Neural crest cell (in vitro differentiated cells): ENCODE data around the gene SPSB4. TPM values are rescaled to one million over a fixed set of nuclear protein-coding genes. Genes with fewer than 3 reads are reported as not detected.

ENCODE experiments used
- DNase-seq: peaks from one replicate; pipeline ENCODE4 v3.0.0; 2021; ENCODE audit warnings: low read depth, mixed read lengths, low spot score
- H3K27ac Mint-ChIP-seq: one replicate; pipeline ENCODE4 v1.8.0; 2021; ENCODE audit warnings: mild to moderate bottlenecking, mixed read lengths; ENCODE audit not compliant: unreplicated experiment
- H3K27me3 Mint-ChIP-seq: 2 replicates; pipeline ENCODE4 v1.8.0; 2021; ENCODE audit warnings: low read depth, mild to moderate bottlenecking, mixed read lengths
- H3K36me3 Mint-ChIP-seq: 2 replicates; pipeline ENCODE4 v1.8.0; 2021; ENCODE audit warnings: low read depth, mild to moderate bottlenecking, mixed read lengths
- H3K4me1 Mint-ChIP-seq: 2 replicates; pipeline ENCODE4 v1.8.0; 2021; ENCODE audit warnings: mixed read lengths
- H3K4me3 Mint-ChIP-seq: one replicate; pipeline ENCODE4 v1.8.0; 2021; ENCODE audit warnings: mild to moderate bottlenecking, mixed read lengths
- H3K9me3 Mint-ChIP-seq: 2 replicates; pipeline ENCODE4 v1.8.0; 2021; ENCODE audit warnings: mixed read lengths
- CTCF ChIP-seq: fragments of 200-600 bp; sonication (generic); conservative IDR thresholded peaks from 2 replicates; pipeline ENCODE4 v1.5.0; 2021; ENCODE audit warnings: antibody characterized with exemption, mild to moderate bottlenecking
- long read RNA-seq: library from polyadenylated mRNA; unstranded; transcript quantifications from one replicate; pipeline ENCODE4 v2.0.0, GENCODE V29; 2020
- total RNA-seq: library from RNA; stranded (reverse); gene quantifications from 2 replicates; pipeline ENCODE4 v1.2.1, GENCODE V29; 2021

SPSB4 gene
- total RNA-seq = 33.2 and 35.1 TPM in 2 replicates
- long read RNA-seq, partial matches to known transcripts = 0 of 2 reads
- long read RNA-seq, other reads (novel, unspliced or antisense) = 2 of 2 reads

GRCh38 chr3:141050576-141051442 lies at the start of gene SPSB4:
Gene SPSB4 (plus strand): TSS chr3:141051347. CDS start chr3:141066105, 14,758 bp downstream.
- Mint-ChIP-seq H3K4me3 (peak within 1 kb of the TSS; percentile 95), H3K27ac (peak within 1 kb of the TSS; percentile 69), H3K9me3 (no peaks in the 10 kb centered on the region), H3K27me3 (peaks cover 29% of the 10 kb centered on the region), H3K4me1 (peaks cover 35% of the 10 kb centered on the region), H3K36me3 (no peaks in the 10 kb centered on the region)
- peak; percentile 85 for DNase-seq
- peak; percentile 66 for TF ChIP-seq CTCF

GRCh38 chr3:141006344-141006743 lies 44.8 kb upstream of the SPSB4 start:
- H3K9me3 Mint-ChIP-seq = no peaks in the 10 kb centered on the region
- H3K27ac Mint-ChIP-seq = no peak overlapping the region
- no peaks in the 10 kb centered on the region for H3K27me3 Mint-ChIP-seq
- TF ChIP-seq CTCF = no peak
- no peak overlapping the region for H3K4me3 Mint-ChIP-seq
- H3K4me1 Mint-ChIP-seq = peaks cover 2% of the 10 kb centered on the region
- DNase-seq = no peak
- H3K36me3 Mint-ChIP-seq = no peaks in the 10 kb centered on the region

DNA sequence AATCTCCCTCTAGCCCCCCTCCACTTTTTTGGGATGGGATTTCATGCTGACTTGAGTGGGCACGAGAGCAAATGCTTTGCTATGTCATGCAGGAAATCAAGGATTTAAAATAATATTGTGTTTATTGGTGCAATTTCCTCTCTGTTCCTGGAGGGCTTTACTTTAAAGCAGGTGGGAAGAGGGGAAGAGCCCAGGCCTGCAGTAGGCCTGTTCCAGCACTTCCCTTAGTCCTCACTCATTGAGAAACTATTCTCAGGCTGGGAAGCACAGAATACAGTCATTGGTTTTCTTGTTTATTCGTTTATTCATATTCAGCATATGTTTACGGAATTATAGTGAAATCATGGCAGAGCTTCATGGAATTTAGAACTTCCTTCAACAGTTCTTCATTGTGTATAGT lies 41.7 kb upstream of the SPSB4 start:
- TF ChIP-seq CTCF = no peak
- DNase-seq = no peak
- H3K27me3 Mint-ChIP-seq = no peaks in the 10 kb centered on the region
- H3K9me3 Mint-ChIP-seq = no peaks in the 10 kb centered on the region
- peaks cover 9% of the 10 kb centered on the region for H3K4me1 Mint-ChIP-seq
- no peak overlapping the region for H3K27ac Mint-ChIP-seq
- H3K4me3 Mint-ChIP-seq = no peak overlapping the region
- no peaks in the 10 kb centered on the region for H3K36me3 Mint-ChIP-seq

DNA sequence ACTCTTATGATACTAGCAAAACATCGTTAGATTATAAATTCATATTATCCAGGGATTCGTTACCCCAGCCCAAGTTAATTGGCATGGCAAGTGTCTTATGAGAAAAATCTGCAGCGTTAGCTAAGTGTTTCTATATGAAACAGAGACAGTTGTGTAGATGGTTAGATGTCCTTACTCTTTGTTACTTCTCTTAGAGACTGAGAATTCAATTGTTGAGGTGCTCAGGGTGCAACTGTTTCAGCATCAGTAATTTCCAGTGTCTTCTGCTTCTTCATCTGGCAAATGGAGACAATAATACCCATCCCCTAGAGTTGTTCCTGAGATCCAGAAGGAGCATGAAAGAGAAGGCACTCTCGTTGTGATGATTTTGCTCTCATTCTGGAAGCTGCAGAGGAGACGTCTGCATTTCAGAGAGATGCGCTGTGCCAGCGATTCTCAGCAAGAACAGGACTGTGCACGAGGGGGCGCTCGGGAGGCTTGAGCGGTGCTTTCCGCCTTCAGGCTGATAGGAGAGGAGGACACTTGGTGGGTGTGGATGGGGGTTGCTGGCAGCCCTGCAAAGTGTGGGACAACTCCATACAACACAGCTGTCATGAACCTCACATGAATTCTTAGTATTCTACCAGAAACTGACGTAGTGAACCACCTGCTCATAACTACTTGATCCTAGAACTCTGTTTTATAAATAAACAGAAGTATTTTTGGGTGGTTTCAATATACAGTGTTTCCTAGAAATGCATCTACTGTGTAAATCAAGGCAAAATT lies 39.7 kb upstream of the SPSB4 start:
- H3K36me3 Mint-ChIP-seq = no peaks in the 10 kb centered on the region
- H3K27ac Mint-ChIP-seq = no peak overlapping the region
- no peaks in the 10 kb centered on the region for H3K9me3 Mint-ChIP-seq
- peak; percentile 94 for DNase-seq
- no peaks in the 10 kb centered on the region for H3K27me3 Mint-ChIP-seq
- no peak overlapping the region for H3K4me3 Mint-ChIP-seq
- peaks cover 9% of the 10 kb centered on the region for H3K4me1 Mint-ChIP-seq
- peak; percentile 91 for TF ChIP-seq CTCF

DNA sequence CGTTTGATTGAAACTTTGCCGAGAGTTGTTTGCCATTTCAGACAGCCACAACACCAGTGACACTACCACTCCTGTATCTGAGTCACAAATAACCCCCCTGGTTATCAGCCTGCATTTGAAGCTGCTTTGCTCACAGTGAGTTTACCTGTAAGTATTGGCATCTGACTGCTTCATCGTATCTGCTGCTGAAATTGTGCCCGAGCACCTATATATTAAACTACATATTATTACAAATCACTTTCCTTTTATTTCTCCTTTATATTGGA lies 39.2 kb upstream of the SPSB4 start:
- Mint-ChIP-seq H3K27me3 (no peaks in the 10 kb centered on the region), H3K4me1 (peaks cover 9% of the 10 kb centered on the region), H3K36me3 (no peaks in the 10 kb centered on the region), H3K27ac (no peak overlapping the region), H3K9me3 (no peaks in the 10 kb centered on the region), H3K4me3 (no peak overlapping the region)
- TF ChIP-seq CTCF = no peak
- no peak for DNase-seq
